SU-DHL-6 (cell line): Measurements from ENCODE around the gene FAM210A.

Experiments used
- H2AFZ ChIP-seq: fragments of 200-600 bp; sonication (generic); 2 replicates; pipeline ENCODE4 v1.6.1; 2014; ENCODE audit warnings: low read depth, mild to moderate bottlenecking, moderate library complexity, mixed read lengths, antibody characterized with exemption, low read length; ENCODE audit not compliant: severe bottlenecking
- H3F3A ChIP-seq: fragments of 200-600 bp; shearing (Covaris generic); 2 replicates; pipeline ENCODE4 v1.6.0; 2016; ENCODE audit warnings: antibody characterized with exemption, mild to moderate bottlenecking; ENCODE audit not compliant: insufficient read depth
- H3K27ac ChIP-seq: fragments of 200-600 bp; sonication (generic); 2 replicates; pipeline ENCODE4 v1.5.1; 2016; ENCODE audit warnings: low read depth, mild to moderate bottlenecking, low read length, moderate library complexity, mixed read lengths
- H3K27me3 ChIP-seq: fragments of 200-600 bp; sonication (generic), shearing (Covaris generic); 2 replicates; pipeline ENCODE4 v1.6.0; 2014; ENCODE audit warnings: mild to moderate bottlenecking, low read length
- H3K36me3 ChIP-seq: fragments of 200-600 bp; sonication (generic); 2 replicates; pipeline ENCODE4 v1.6.1; 2014; ENCODE audit warnings: mild to moderate bottlenecking, low read length, mixed read lengths
- H3K4me2 ChIP-seq: fragments of 300-600, 200-600 bp; shearing (Covaris generic), sonication (generic); 2 replicates; pipeline ENCODE4 v1.6.0; 2014; ENCODE audit warnings: low read length, low read depth, mild to moderate bottlenecking; ENCODE audit not compliant: poor library complexity, severe bottlenecking
- H3K4me3 ChIP-seq: fragments of 200-600 bp; sonication (generic); 2 replicates; pipeline ENCODE4 v1.5.1; 2014; ENCODE audit warnings: antibody characterized with exemption, low read length, mild to moderate bottlenecking, mixed read lengths; ENCODE audit not compliant: insufficient read depth, poor library complexity, severe bottlenecking
- H3K79me2 ChIP-seq: fragments of 200-600 bp; sonication (generic); 2 replicates; pipeline ENCODE4 v1.6.1; 2014; ENCODE audit warnings: mild to moderate bottlenecking, low read length, moderate library complexity; ENCODE audit not compliant: insufficient read depth
- H3K9ac ChIP-seq: fragments of 200-600 bp; sonication (generic); 2 replicates; pipeline ENCODE4 v1.7.0; 2014; ENCODE audit warnings: mild to moderate bottlenecking, low read length
- H3K9me2 ChIP-seq: fragments of 200-600 bp; sonication (generic); replicated peaks from 2 replicates; pipeline ENCODE4 v1.6.1; 2014; ENCODE audit warnings: low read length; ENCODE audit not compliant: insufficient read depth
- H3K9me3 ChIP-seq: fragments of 200-600 bp; sonication (generic); 2 replicates; pipeline ENCODE4 v1.6.1; 2014; ENCODE audit warnings: low read length, mixed read lengths; ENCODE audit not compliant: insufficient read depth
- H4K20me1 ChIP-seq: fragments of 200-600 bp; sonication (generic); 2 replicates; pipeline ENCODE4 v1.6.1; 2014; ENCODE audit warnings: low read depth, mild to moderate bottlenecking, antibody characterized with exemption, low read length, moderate library complexity, mixed read lengths
- CTCF ChIP-seq: fragments of 200-600 bp; sonication (generic); IDR thresholded peaks from one replicate; pipeline ENCODE4 v1.5.1; 2017; ENCODE audit warnings: antibody characterized with exemption, mild to moderate bottlenecking, low read length, moderate library complexity; ENCODE audit not compliant: insufficient read depth, poor library complexity, severe bottlenecking
- EZH2phosphoT487 ChIP-seq: fragments of 200-600 bp; sonication (generic), shearing (Covaris generic); conservative IDR thresholded peaks from 2 replicates; pipeline ENCODE4 v1.6.1; 2018; ENCODE audit warnings: mild to moderate bottlenecking, antibody characterized with exemption, low read length, moderate library complexity, mixed read lengths

FAM210A gene

GRCh38 chr18:13661779-13662256, 64.5 kb downstream of the FAM210A start:
- H3K79me2 ChIP-seq, result no peaks in the 10 kb centered on the region
- no peak overlapping the region for H3K4me3 ChIP-seq
- H3K4me2 ChIP-seq, result no peak overlapping the region
- no peak for TF ChIP-seq EZH2phosphoT487
- no peak for TF ChIP-seq CTCF
- H3K27ac ChIP-seq, result no peak overlapping the region
- H4K20me1 ChIP-seq, result no peaks in the 10 kb centered on the region
- no peaks in the 10 kb centered on the region for H3K9me2 ChIP-seq
- H3K36me3 ChIP-seq, result peaks cover 7% of the 10 kb centered on the region; the same call in 1 of the 2 replicates
- H3K9me3 ChIP-seq, result no peaks in the 10 kb centered on the region
- no peak overlapping the region for H3K9ac ChIP-seq
- no peak overlapping the region for H2AFZ ChIP-seq
- H3K27me3 ChIP-seq, result no peaks in the 10 kb centered on the region
- H3F3A ChIP-seq, result no peaks in the 10 kb centered on the region

GRCh38 chr18:13661051-13661778, 65.1 kb downstream of the FAM210A start:
- Histone ChIP-seq H3F3A (no peaks in the 10 kb centered on the region), H3K4me2 (no peak overlapping the region), H3K4me3 (no peak overlapping the region), H3K79me2 (no peaks in the 10 kb centered on the region), H2AFZ (no peak overlapping the region), H3K36me3 (peaks cover 7% of the 10 kb centered on the region; the same call in 1 of the 2 replicates), H3K27me3 (no peaks in the 10 kb centered on the region), H3K9me3 (no peaks in the 10 kb centered on the region), H4K20me1 (no peaks in the 10 kb centered on the region), H3K27ac (no peak overlapping the region), H3K9ac (no peak overlapping the region), H3K9me2 (no peaks in the 10 kb centered on the region)
- TF ChIP-seq EZH2phosphoT487 (no peak), CTCF (no peak)

GRCh38 chr18:13660510-13660909, 65.8 kb downstream of the FAM210A start:
- H3K9ac ChIP-seq, result no peak overlapping the region
- no peak overlapping the region for H3K4me2 ChIP-seq
- H3K27ac ChIP-seq, result no peak overlapping the region
- H3F3A ChIP-seq, result no peaks in the 10 kb centered on the region
- no peaks in the 10 kb centered on the region for H3K9me2 ChIP-seq
- H3K9me3 ChIP-seq, result no peaks in the 10 kb centered on the region
- H3K27me3 ChIP-seq, result no peaks in the 10 kb centered on the region
- no peaks in the 10 kb centered on the region for H3K79me2 ChIP-seq
- no peak overlapping the region for H2AFZ ChIP-seq
- H3K4me3 ChIP-seq, result no peak overlapping the region
- no peaks in the 10 kb centered on the region for H4K20me1 ChIP-seq
- TF ChIP-seq EZH2phosphoT487, result no peak
- no peak for TF ChIP-seq CTCF
- H3K36me3 ChIP-seq, result 0 out of 2 replicates have a peak, but pooled peaks cover 1% of the 10 kb centered on the region
